Activated T-cell treated with anti-CD3 and anti-CD28 coated beads, Interleukin-2, amount 50 U/mL, for 24 hours (primary cell): ENCODE measurements around the gene MID1.

Source experiments
- DNase-seq: peaks from one replicate; pipeline ENCODE4 v3.0.0-alpha.2; 2020
- H3K27ac Mint-ChIP-seq: 2 replicates; pipeline ENCODE4 v1.8.0; 2020; ENCODE audit warnings: mild to moderate bottlenecking, mixed read lengths
- H3K27me3 Mint-ChIP-seq: 2 replicates; pipeline ENCODE4 v1.8.0; 2020; ENCODE audit warnings: mixed read lengths
- H3K36me3 Mint-ChIP-seq: 2 replicates; pipeline ENCODE4 v1.8.0; 2020; ENCODE audit warnings: low read depth, mixed read lengths
- H3K4me1 Mint-ChIP-seq: 2 replicates; pipeline ENCODE4 v1.8.0; 2020; ENCODE audit warnings: low read depth, mixed read lengths
- H3K4me3 Mint-ChIP-seq: 2 replicates; pipeline ENCODE4 v1.8.0; 2020; ENCODE audit warnings: mild to moderate bottlenecking, moderate library complexity, mixed read lengths
- H3K9me3 Mint-ChIP-seq: 2 replicates; pipeline ENCODE4 v1.8.0; 2020; ENCODE audit warnings: mixed read lengths

MID1 gene

GRCh38 chrX:10576186-10576585 is 44.2 kb downstream of the MID1 start:
- H3K9me3 Mint-ChIP-seq: no peaks in the 10 kb centered on the region
- no peak overlapping the region for H3K4me3 Mint-ChIP-seq
- H3K27me3 Mint-ChIP-seq: peaks cover 19% of the 10 kb centered on the region
- no peak overlapping the region for H3K27ac Mint-ChIP-seq
- H3K4me1 Mint-ChIP-seq: no peaks in the 10 kb centered on the region
- DNase-seq: no peak
- no peaks in the 10 kb centered on the region for H3K36me3 Mint-ChIP-seq

- DNase-seq: no peak
- no peaks in the 10 kb centered on the region for H3K9me3 Mint-ChIP-seq
- peaks cover 19% of the 10 kb centered on the region for H3K27me3 Mint-ChIP-seq
- H3K4me3 Mint-ChIP-seq: no peak overlapping the region
- no peak overlapping the region for H3K27ac Mint-ChIP-seq
- no peaks in the 10 kb centered on the region for H3K36me3 Mint-ChIP-seq
- no peaks in the 10 kb centered on the region for H3K4me1 Mint-ChIP-seq
These were observed 45.7 kb downstream of the MID1 start for GRCh38 chrX:10574663-10575062.

GRCh38 chrX:10571260-10571659 is 49.1 kb downstream of the MID1 start:
- no peak overlapping the region for H3K4me3 Mint-ChIP-seq
- no peaks in the 10 kb centered on the region for H3K9me3 Mint-ChIP-seq
- no peak overlapping the region for H3K27ac Mint-ChIP-seq
- no peaks in the 10 kb centered on the region for H3K4me1 Mint-ChIP-seq
- no peak for DNase-seq
- H3K27me3 Mint-ChIP-seq: peaks cover 11% of the 10 kb centered on the region
- no peaks in the 10 kb centered on the region for H3K36me3 Mint-ChIP-seq

GRCh38 chrX:10570601-10571000 is 49.8 kb downstream of the MID1 start:
- no peaks in the 10 kb centered on the region for H3K4me1 Mint-ChIP-seq
- no peak overlapping the region for H3K27ac Mint-ChIP-seq
- peaks cover 9% of the 10 kb centered on the region for H3K27me3 Mint-ChIP-seq
- no peak for DNase-seq
- no peak overlapping the region for H3K4me3 Mint-ChIP-seq
- no peaks in the 10 kb centered on the region for H3K9me3 Mint-ChIP-seq
- no peaks in the 10 kb centered on the region for H3K36me3 Mint-ChIP-seq

- H3K27me3 Mint-ChIP-seq: peaks cover 9% of the 10 kb centered on the region
These were observed 50.4 kb downstream of the MID1 start for GRCh38 chrX:10569946-10570345.

DNA sequence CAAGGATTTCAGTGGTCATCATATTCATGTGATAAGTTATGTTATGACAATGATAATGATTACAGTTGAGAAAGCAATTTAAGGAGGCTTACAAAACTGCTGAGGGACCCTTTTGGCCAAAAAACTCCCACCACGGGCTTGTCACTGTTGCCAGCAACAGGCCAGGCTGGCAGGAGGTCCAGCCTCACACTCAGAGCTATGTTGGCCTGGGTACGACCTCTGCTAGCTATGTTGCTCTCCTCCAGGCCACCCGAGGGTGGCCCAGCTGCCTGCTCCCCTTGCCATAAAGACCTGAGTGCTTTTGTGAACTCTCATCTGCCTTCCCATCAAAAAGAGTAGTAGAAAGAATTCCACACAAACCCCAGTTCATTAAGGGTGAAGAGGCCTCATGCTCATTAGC is 52.0 kb downstream of the MID1 start:
- Mint-ChIP-seq H3K4me3 (no peak overlapping the region), H3K9me3 (no peaks in the 10 kb centered on the region), H3K36me3 (no peaks in the 10 kb centered on the region), H3K27me3 (no peaks in the 10 kb centered on the region), H3K4me1 (no peaks in the 10 kb centered on the region), H3K27ac (no peak overlapping the region)
- DNase-seq: no peak

More at GRCh38 chrX:10569946-10570345, 50.4 kb downstream of the MID1 start:
- no peak for DNase-seq
- Mint-ChIP-seq H3K4me3 (no peak overlapping the region), H3K27ac (no peak overlapping the region), H3K36me3 (no peaks in the 10 kb centered on the region), H3K4me1 (no peaks in the 10 kb centered on the region), H3K9me3 (no peaks in the 10 kb centered on the region)

DNA sequence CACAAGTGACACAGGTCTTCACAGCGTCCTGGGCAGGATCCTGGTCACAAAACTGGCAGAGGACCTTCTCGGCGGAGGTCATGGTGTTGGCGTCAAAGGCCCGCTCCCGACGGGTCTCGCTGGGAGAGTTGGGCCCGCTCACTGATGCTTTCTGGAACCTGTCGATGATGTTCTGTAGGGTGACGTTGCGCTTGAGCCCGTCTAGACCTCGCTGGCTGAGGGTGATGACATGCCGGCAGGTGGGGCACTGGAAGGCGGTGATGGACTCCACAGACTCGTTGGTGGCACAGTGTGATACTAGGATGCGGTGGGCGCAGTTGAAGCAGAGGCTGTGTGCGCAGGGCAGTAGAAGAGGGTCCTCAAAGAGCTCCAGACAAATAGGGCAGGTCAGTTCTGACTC is 53.2 kb downstream of the MID1 start:
- Mint-ChIP-seq H3K27me3 (no peaks in the 10 kb centered on the region), H3K4me1 (no peaks in the 10 kb centered on the region), H3K27ac (no peak overlapping the region)

GRCh38 chrX:10566716-10567097 is 53.7 kb downstream of the MID1 start:
- Mint-ChIP-seq H3K4me3 (no peak overlapping the region), H3K27me3 (no peaks in the 10 kb centered on the region), H3K36me3 (no peaks in the 10 kb centered on the region), H3K4me1 (no peaks in the 10 kb centered on the region), H3K9me3 (peaks cover 3% of the 10 kb centered on the region), H3K27ac (no peak overlapping the region)
- no peak for DNase-seq

More for the DNA sequence above, 53.2 kb downstream of the MID1 start:
- Mint-ChIP-seq H3K4me3 (no peak overlapping the region), H3K9me3 (no peaks in the 10 kb centered on the region), H3K36me3 (no peaks in the 10 kb centered on the region)
- no peak for DNase-seq

GRCh38 chrX:10564484-10564883 is 55.9 kb downstream of the MID1 start:
- no peak for DNase-seq
- H3K4me3 Mint-ChIP-seq: no peak overlapping the region
- H3K4me1 Mint-ChIP-seq: no peaks in the 10 kb centered on the region
- no peak overlapping the region for H3K27ac Mint-ChIP-seq
- peaks cover 3% of the 10 kb centered on the region for H3K9me3 Mint-ChIP-seq
- H3K27me3 Mint-ChIP-seq: no peaks in the 10 kb centered on the region
- no peaks in the 10 kb centered on the region for H3K36me3 Mint-ChIP-seq

DNA sequence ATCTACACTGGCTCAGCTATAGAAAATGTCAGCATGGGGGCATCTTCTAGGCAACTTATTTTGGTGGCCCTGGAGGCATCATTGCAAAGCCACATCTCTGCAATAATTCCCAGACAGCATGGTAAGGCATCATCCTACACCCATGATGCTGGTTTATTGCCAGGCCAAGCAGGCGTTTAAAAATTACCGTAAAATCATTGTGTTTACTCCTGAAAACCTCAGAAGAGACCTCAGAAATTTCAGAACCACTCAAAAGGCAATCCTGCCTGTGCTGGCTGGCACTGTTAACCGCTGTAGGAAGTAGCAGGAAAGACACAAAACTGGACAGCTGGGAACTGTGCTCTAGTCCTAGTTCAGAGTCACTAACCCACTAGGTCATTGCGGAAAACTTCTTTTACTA is 63.2 kb downstream of the MID1 start:
- no peak for DNase-seq
- Mint-ChIP-seq H3K9me3 (peaks cover 4% of the 10 kb centered on the region), H3K4me3 (no peak overlapping the region), H3K27me3 (peaks cover 11% of the 10 kb centered on the region), H3K4me1 (no peaks in the 10 kb centered on the region), H3K36me3 (no peaks in the 10 kb centered on the region), H3K27ac (no peak overlapping the region)

GRCh38 chrX:10556405-10556804 is 64.0 kb downstream of the MID1 start:
- Mint-ChIP-seq H3K27me3 (peaks cover 11% of the 10 kb centered on the region), H3K36me3 (no peaks in the 10 kb centered on the region), H3K4me1 (no peaks in the 10 kb centered on the region), H3K9me3 (peaks cover 2% of the 10 kb centered on the region), H3K4me3 (no peak overlapping the region), H3K27ac (no peak overlapping the region)
- no peak for DNase-seq

- H3K9me3 Mint-ChIP-seq: peaks cover 2% of the 10 kb centered on the region
- no peaks in the 10 kb centered on the region for H3K4me1 Mint-ChIP-seq
- DNase-seq: no peak
- no peak overlapping the region for H3K4me3 Mint-ChIP-seq
- no peaks in the 10 kb centered on the region for H3K36me3 Mint-ChIP-seq
- no peak overlapping the region for H3K27ac Mint-ChIP-seq
- H3K27me3 Mint-ChIP-seq: peaks cover 11% of the 10 kb centered on the region
These were observed 64.5 kb downstream of the MID1 start for GRCh38 chrX:10555846-10556245.

DNA sequence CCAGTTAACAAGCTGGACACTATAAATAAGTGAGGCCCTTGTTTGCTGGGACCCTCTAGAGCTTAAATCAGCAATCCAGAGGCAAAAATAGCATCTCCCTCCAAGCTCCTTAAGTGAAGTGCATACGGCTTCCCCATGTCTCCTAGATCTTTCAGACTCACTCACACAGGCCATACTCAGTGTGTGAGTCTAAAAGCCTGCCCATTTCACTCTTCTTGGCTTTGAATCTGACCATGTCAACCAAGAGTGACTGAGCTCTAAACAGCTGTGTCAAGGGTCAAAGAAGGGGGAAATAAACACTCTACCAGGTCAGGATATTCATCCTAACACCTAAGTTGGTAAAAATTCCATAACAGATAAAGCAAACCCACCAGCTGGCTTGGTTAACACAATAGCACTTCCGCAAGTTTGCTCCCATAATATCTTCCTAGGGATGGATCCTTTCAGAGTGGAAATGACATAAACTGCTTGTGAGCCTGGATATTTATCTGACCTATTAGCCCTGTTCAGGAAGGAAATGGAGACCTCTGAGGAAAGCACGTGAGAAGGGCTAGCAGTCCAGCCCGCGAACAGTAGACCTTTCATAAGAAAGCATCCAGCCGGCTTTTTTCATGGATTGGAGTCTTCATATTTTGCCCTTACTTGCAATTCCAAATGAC is 65.6 kb downstream of the MID1 start:
- Mint-ChIP-seq H3K9me3 (peaks cover 2% of the 10 kb centered on the region), H3K36me3 (no peaks in the 10 kb centered on the region), H3K27ac (no peak overlapping the region), H3K27me3 (peaks cover 15% of the 10 kb centered on the region), H3K4me1 (no peaks in the 10 kb centered on the region), H3K4me3 (no peak overlapping the region)
- DNase-seq: no peak

- Mint-ChIP-seq H3K4me1 (no peaks in the 10 kb centered on the region), H3K27me3 (peaks cover 15% of the 10 kb centered on the region), H3K27ac (no peak overlapping the region), H3K36me3 (no peaks in the 10 kb centered on the region), H3K4me3 (no peak overlapping the region), H3K9me3 (peaks cover 3% of the 10 kb centered on the region)
- DNase-seq: no peak
These were observed 71.1 kb downstream of the MID1 start for GRCh38 chrX:10549280-10549679.

- no peak overlapping the region for H3K4me3 Mint-ChIP-seq
- DNase-seq: no peak
- peaks cover 14% of the 10 kb centered on the region for H3K27me3 Mint-ChIP-seq
- no peaks in the 10 kb centered on the region for H3K36me3 Mint-ChIP-seq
- H3K4me1 Mint-ChIP-seq: no peaks in the 10 kb centered on the region
- H3K9me3 Mint-ChIP-seq: peaks cover 3% of the 10 kb centered on the region
- H3K27ac Mint-ChIP-seq: no peak overlapping the region
These were observed 71.7 kb downstream of the MID1 start for GRCh38 chrX:10548688-10549087.

- H3K27ac Mint-ChIP-seq: no peak overlapping the region
- H3K4me3 Mint-ChIP-seq: no peak overlapping the region
- H3K36me3 Mint-ChIP-seq: no peaks in the 10 kb centered on the region
- peaks cover 3% of the 10 kb centered on the region for H3K9me3 Mint-ChIP-seq
- H3K4me1 Mint-ChIP-seq: no peaks in the 10 kb centered on the region
- H3K27me3 Mint-ChIP-seq: peaks cover 14% of the 10 kb centered on the region
- no peak for DNase-seq
These were observed 74.5 kb downstream of the MID1 start for GRCh38 chrX:10545882-10546281.
